ENCODE data around the gene MGAT5B.

- TF ChIP-seq CTCF (IDR thresholded peaks at IDR 0.05) (no peak), POLR2A (IDR thresholded peaks at IDR 0.05) (no peak)
These were observed 23.4 kb upstream of the MGAT5B start for GRCh38 chr17:76844846-76845245.
